8988T (cell line): Measurements from ENCODE around the gene ETV2.
"Not testable (repeated sequence)": the region's sequence is repeated elsewhere in the genome, so short reads cannot be mapped to it uniquely, and the experiment has no call there.

Experiments used
- DNase-seq: peaks from one replicate; pipeline ENCODE4 v3.0.0; 2011

Gene ETV2

GRCh38 chr19:35628565-35629331 lies 12.8 kb upstream of the ETV2 start, which contains the start of gene RBM42:
Gene RBM42, plus strand, starts transcription at chr19:35629036. Its CDS starts 118 bp downstream, at chr19:35629154.
- DNase-seq = peak; percentile 98

GRCh38 chr19:35629332-35629633 lies 12.3 kb upstream of the ETV2 start:
- no peak for DNase-seq

GRCh38 chr19:35633727-35634440 lies 7.7 kb upstream of the ETV2 start:
- DNase-seq = no peak

- DNase-seq = no peak
These were observed 4.9 kb upstream of the ETV2 start for GRCh38 chr19:35636651-35637050.

GRCh38 chr19:35637165-35637564 lies 4.4 kb upstream of the ETV2 start:
- DNase-seq = no peak

GRCh38 chr19:35639321-35639639 lies 2.3 kb upstream of the ETV2 start:
- DNase-seq = no peak

- DNase-seq = no peak
These were observed 1.7 kb upstream of the ETV2 start for GRCh38 chr19:35639863-35640262.

GRCh38 chr19:35642312-35642711 lies 767 bp downstream of the ETV2 start:
- DNase-seq = no peak

- DNase-seq = no peak
These were observed 1.3 kb downstream of the ETV2 start for GRCh38 chr19:35642798-35643254.

- peak; percentile 96 for DNase-seq
These were observed 2.0 kb downstream of the ETV2 start for GRCh38 chr19:35643255-35644205.

- peak; percentile 99 for DNase-seq
These were observed 2.9 kb downstream of the ETV2 start for GRCh38 chr19:35644206-35644986.

GRCh38 chr19:35644987-35645679 lies 3.6 kb downstream of the ETV2 start:
- no peak for DNase-seq

GRCh38 chr19:35645680-35646511 lies 4.4 kb downstream of the ETV2 start:
- DNase-seq = no peak

- peak; percentile 97 for DNase-seq
These were observed 6.7 kb downstream of the ETV2 start, which contains the start of gene COX6B1 for GRCh38 chr19:35648017-35648961. Gene COX6B1, plus strand, starts transcription at chr19:35648323. Its CDS starts 2,921 bp downstream, at chr19:35651244.

GRCh38 chr19:35650581-35650980 lies 9.0 kb downstream of the ETV2 start:
- no peak for DNase-seq

- DNase-seq = not testable (repeated sequence)
These were observed 13.3 kb downstream of the ETV2 start for GRCh38 chr19:35654828-35655227.

- no peak for DNase-seq
These were observed 14.1 kb downstream of the ETV2 start for GRCh38 chr19:35655600-35655999.

- DNase-seq = no peak
These were observed 15.2 kb downstream of the ETV2 start for GRCh38 chr19:35656700-35657099.

- no peak for DNase-seq
These were observed 16.6 kb downstream of the ETV2 start for GRCh38 chr19:35657904-35658700.
